Mesenchymal stem cell (in vitro differentiated cells and primary cell): Measurements from ENCODE around the gene BOLL. TPM values are rescaled to one million over a fixed set of nuclear protein-coding genes. Genes with fewer than 3 reads are reported as not detected.
"Not testable (repeated sequence)": the region's sequence is repeated elsewhere in the genome, so short reads cannot be mapped to it uniquely, and the experiment has no call there.

Experiments used
- DNase-seq: peaks from one replicate; pipeline ENCODE4 v3.0.0-alpha.2; 2013
- H2AFZ ChIP-seq: one replicate; pipeline ENCODE4 v1.6.1; 2013; ENCODE audit warnings: low read depth, mild to moderate bottlenecking, control low read depth, inconsistent platforms, low read length, moderate library complexity
- H2AK5ac ChIP-seq: 2 replicates; pipeline ENCODE4 v1.6.1; 2013; ENCODE audit warnings: low read length, moderate library complexity, mild to moderate bottlenecking, inconsistent platforms; ENCODE audit not compliant: severe bottlenecking
- H2BK120ac ChIP-seq: one replicate; pipeline ENCODE4 v1.6.1; 2013; ENCODE audit warnings: low read depth, mild to moderate bottlenecking, inconsistent platforms, low read length, moderate library complexity
- H2BK12ac ChIP-seq, 2 experiments: one replicate each; pipeline ENCODE4 v1.6.1; 2013; ENCODE audit warnings: inconsistent platforms in 2 of 2, low read length in 2 of 2, mild to moderate bottlenecking in 2 of 2, moderate library complexity in 2 of 2, control low read depth in 1 of 2
- H2BK15ac ChIP-seq: one replicate; pipeline ENCODE4 v1.6.1; 2013; ENCODE audit warnings: mild to moderate bottlenecking, low read depth, inconsistent platforms; ENCODE audit not compliant: poor library complexity, severe bottlenecking
- H2BK5ac ChIP-seq: 2 replicates; pipeline ENCODE4 v1.6.1; 2013; ENCODE audit warnings: low read depth, mild to moderate bottlenecking, low read length, control low read depth, inconsistent platforms; ENCODE audit not compliant: poor library complexity, severe bottlenecking
- H3K14ac ChIP-seq, 2 experiments: one replicate each; pipeline ENCODE4 v1.6.1; 2013; ENCODE audit warnings: inconsistent platforms in 2 of 2, low read length in 2 of 2, control low read depth in 1 of 2, mild to moderate bottlenecking in 1 of 2, moderate library complexity in 1 of 2
- H3K18ac ChIP-seq, 2 experiments: one replicate each; pipeline ENCODE4 v1.6.1; 2013; ENCODE audit warnings: inconsistent platforms in 2 of 2, low read length in 2 of 2, control low read depth in 1 of 2, low read depth in 1 of 2, mild to moderate bottlenecking in 1 of 2
- H3K23ac ChIP-seq, 2 experiments: one replicate each; pipeline ENCODE4 v1.6.1; 2013; ENCODE audit warnings: inconsistent platforms in 2 of 2, low read length in 2 of 2, mild to moderate bottlenecking in 2 of 2, moderate library complexity in 2 of 2, control low read depth in 1 of 2
- H3K27ac ChIP-seq: 2 replicates; pipeline ENCODE4 v1.5.1; 2013; ENCODE audit warnings: mild to moderate bottlenecking, moderate library complexity, low read length, control low read depth, inconsistent platforms; ENCODE audit not compliant: poor library complexity, severe bottlenecking
- H3K27me3 ChIP-seq, 2 experiments: 2 replicates each; pipeline versions ENCODE4 v1.6.1 to v1.7.0; 2013; ENCODE audit warnings: low read length in 2 of 2, mild to moderate bottlenecking in 2 of 2, moderate library complexity in 2 of 2, control low read depth in 1 of 2, inconsistent platforms in 1 of 2; ENCODE audit not compliant: control insufficient read depth in 1 of 2, insufficient read depth in 1 of 2
- H3K36me3 ChIP-seq, 2 experiments: 2 replicates each; pipeline versions ENCODE4 v1.6.1 to v1.7.0; 2013; ENCODE audit warnings: low read length in 2 of 2, control low read depth in 1 of 2, inconsistent platforms in 1 of 2, low read depth in 1 of 2, mild to moderate bottlenecking in 1 of 2; ENCODE audit not compliant: insufficient read depth in 2 of 2, control insufficient read depth in 1 of 2
- H3K4ac ChIP-seq, 2 experiments: one replicate each; pipeline ENCODE4 v1.6.1; 2013; ENCODE audit warnings: inconsistent platforms in 2 of 2, low read length in 2 of 2, mild to moderate bottlenecking in 2 of 2, moderate library complexity in 2 of 2, control low read depth in 1 of 2, low read depth in 1 of 2
- H3K4me1 ChIP-seq: 2 replicates; pipeline ENCODE4 v1.6.1; 2013; ENCODE audit warnings: low read depth, low read length, control low read depth; ENCODE audit not compliant: control insufficient read depth, insufficient read depth
- H3K4me2 ChIP-seq: 2 replicates; pipeline ENCODE4 v1.6.1; 2013; ENCODE audit warnings: low read length, mild to moderate bottlenecking, inconsistent platforms; ENCODE audit not compliant: poor library complexity, severe bottlenecking
- H3K4me3 ChIP-seq, 2 experiments: 2 replicates each; pipeline versions ENCODE4 v1.5.1 to v1.7.0; 2013; ENCODE audit warnings: low read length in 2 of 2, mild to moderate bottlenecking in 2 of 2, control low read depth in 1 of 2, low read depth in 1 of 2; ENCODE audit not compliant: insufficient read depth in 1 of 2
- H3K79me1 ChIP-seq: replicated peaks from 2 replicates; pipeline ENCODE4 v1.6.1; 2013; ENCODE audit warnings: mild to moderate bottlenecking, control low read depth, low read length, inconsistent platforms; ENCODE audit not compliant: poor library complexity, severe bottlenecking
- H3K9ac ChIP-seq: 2 replicates; pipeline ENCODE4 v1.7.0; 2013; ENCODE audit warnings: mild to moderate bottlenecking, low read length, moderate library complexity
- H3K9me3 ChIP-seq: 2 replicates; pipeline ENCODE4 v1.7.0; 2013; ENCODE audit warnings: mild to moderate bottlenecking, low read length; ENCODE audit not compliant: control insufficient read depth
- H4K8ac ChIP-seq: one replicate; pipeline ENCODE4 v1.6.1; 2013; ENCODE audit warnings: inconsistent platforms, mild to moderate bottlenecking, low read length, moderate library complexity
- H4K91ac ChIP-seq: one replicate; pipeline ENCODE4 v1.6.1; 2013; ENCODE audit warnings: mild to moderate bottlenecking, low read length, inconsistent platforms
- whole genome bisulfite sequencing: methylation state at CpG from one replicate; pipeline ENCODE4 v1.1.7; 2013; ENCODE audit warnings: mixed read lengths; 5-methylcytosine and 5-hydroxymethylcytosine counted together
- polyA plus RNA-seq, 2 experiments: library from polyadenylated mRNA; stranded (reverse); fragments of 200-250 nt; gene quantifications; one replicate each; pipeline ENCODE4 v1.2.3, GENCODE V29; 2013

Gene BOLL, protein sequence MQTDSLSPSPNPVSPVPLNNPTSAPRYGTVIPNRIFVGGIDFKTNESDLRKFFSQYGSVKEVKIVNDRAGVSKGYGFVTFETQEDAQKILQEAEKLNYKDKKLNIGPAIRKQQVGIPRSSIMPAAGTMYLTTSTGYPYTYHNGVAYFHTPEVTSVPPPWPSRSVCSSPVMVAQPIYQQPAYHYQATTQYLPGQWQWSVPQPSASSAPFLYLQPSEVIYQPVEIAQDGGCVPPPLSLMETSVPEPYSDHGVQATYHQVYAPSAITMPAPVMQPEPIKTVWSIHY
- not detected for polyA plus RNA-seq (2013, experiment 1 of 2)
- polyA plus RNA-seq (2013, experiment 2 of 2) = not detected

DNA sequence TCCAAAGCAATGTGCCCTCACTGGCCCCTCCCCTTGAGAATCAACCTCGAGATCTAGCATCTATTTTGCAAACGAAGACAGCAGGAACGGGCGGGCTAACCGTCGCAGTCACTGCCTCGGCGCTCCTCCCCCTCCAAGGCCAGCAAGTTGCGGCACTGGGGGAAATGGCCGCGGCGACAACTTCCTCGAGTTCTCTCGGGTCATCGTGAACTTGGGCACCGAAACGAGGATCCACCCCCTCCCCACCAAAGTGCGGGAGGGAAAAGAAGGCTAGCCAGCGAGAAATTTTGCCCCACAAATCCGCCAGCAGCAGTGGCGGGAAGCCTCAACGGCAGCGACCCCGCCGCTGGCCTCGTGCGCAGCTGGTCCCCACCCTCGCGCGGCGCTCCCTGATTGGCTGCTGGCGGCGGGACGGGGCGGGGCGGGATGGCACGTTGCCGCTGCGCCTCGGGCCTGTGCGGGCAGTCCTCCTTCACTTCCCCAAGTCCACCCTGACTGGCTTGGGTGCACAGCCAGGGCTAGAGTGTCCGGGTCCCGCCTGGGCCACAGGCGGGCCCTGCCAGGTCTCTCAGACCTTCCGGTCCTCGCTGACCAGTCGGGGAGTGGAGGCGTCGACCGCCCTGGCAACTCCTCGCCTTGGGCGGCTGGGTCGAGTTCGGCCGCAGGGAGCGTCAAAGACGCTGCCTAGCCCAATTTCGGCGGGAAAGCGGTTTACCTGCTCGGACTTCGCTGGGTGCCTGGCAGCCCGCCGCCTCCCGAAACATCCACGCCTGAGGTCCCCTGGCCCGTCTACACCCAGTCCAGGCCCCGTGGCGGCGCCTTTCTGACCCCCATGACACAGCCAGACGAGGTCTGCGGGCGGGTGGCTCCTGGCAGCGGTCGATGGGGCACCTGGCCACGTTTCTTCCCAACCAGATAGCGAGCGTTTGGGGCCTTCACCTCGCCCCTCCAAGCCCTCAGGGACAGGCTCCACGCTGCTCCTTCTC is at the start of gene BOLL:
TSS of gene BOLL (minus strand) at position 364 of the 986 bp plus-strand sequence. CDS start 3,469 bp downstream, outside the sequence.
- H3K27ac ChIP-seq = no peak within 1 kb of the TSS
- H3K79me1 ChIP-seq = no peaks in the 10 kb centered on the region
- H3K18ac ChIP-seq = no peak within 1 kb of the TSS
- H2BK15ac ChIP-seq = no peak within 1 kb of the TSS
- no peak within 1 kb of the TSS for H3K14ac ChIP-seq
- no peak within 1 kb of the TSS for H2AK5ac ChIP-seq
- peak within 1 kb of the TSS in 1 of 2 experiments; percentile 68 for H3K4me3 ChIP-seq
- 94% methylated on average over 75 of the region's 80 CpGs for WGBS
- H3K36me3 ChIP-seq = no peaks in the 10 kb centered on the region
- H2BK5ac ChIP-seq = no peak within 1 kb of the TSS
- no peak within 1 kb of the TSS for H4K91ac ChIP-seq
- no peak for DNase-seq
- no peaks in the 10 kb centered on the region for H3K9me3 ChIP-seq
- no peak within 1 kb of the TSS for H3K4ac ChIP-seq
- H3K4me2 ChIP-seq = no peak within 1 kb of the TSS
- H3K23ac ChIP-seq = peak within 1 kb of the TSS in 1 of 2 experiments; percentile 61
- H3K27me3 ChIP-seq = peaks cover 14 to 18% of the 10 kb centered on the region in 2 experiments
- H2AFZ ChIP-seq = no peak within 1 kb of the TSS
- H2BK12ac ChIP-seq = no peak within 1 kb of the TSS
- no peak within 1 kb of the TSS for H3K9ac ChIP-seq
- no peak within 1 kb of the TSS for H4K8ac ChIP-seq
- H3K4me1 ChIP-seq = peaks cover 7% of the 10 kb centered on the region
- no peak within 1 kb of the TSS for H2BK120ac ChIP-seq

DNA sequence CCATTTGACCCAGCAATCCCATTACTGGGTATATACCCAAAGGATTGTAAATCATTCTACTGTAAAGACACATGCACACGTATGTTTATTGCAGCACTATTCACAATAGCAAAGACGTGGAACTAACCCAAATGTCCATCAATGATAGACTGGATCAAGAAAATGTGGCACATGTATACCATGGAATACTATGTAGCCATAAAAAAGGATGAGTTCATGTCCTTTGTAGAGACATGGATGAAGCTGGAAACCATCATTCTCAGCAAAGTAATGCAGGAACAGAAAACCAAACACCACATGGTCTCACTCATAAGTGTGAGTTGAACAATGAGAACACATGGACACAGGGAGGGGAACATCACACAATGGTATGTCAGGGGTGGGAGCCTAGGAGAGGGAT is 49.7 kb upstream of the BOLL start:
- H3K4me1 ChIP-seq, H4K8ac ChIP-seq, H3K4me3 ChIP-seq, H3K23ac ChIP-seq, H3K4ac ChIP-seq, H3K4me2 ChIP-seq, H3K18ac ChIP-seq, DNase-seq, H3K79me1 ChIP-seq, H3K36me3 ChIP-seq, H3K27ac ChIP-seq, H3K9ac ChIP-seq, H2AFZ ChIP-seq, H2BK15ac ChIP-seq, H3K9me3 ChIP-seq, H2BK5ac ChIP-seq, H2AK5ac ChIP-seq, H3K14ac ChIP-seq, H3K27me3 ChIP-seq, H2BK120ac ChIP-seq, H2BK12ac ChIP-seq, H4K91ac ChIP-seq: not testable (repeated sequence)
- WGBS = no CpG with 5 or more reads among the region's 2 CpGs

DNA sequence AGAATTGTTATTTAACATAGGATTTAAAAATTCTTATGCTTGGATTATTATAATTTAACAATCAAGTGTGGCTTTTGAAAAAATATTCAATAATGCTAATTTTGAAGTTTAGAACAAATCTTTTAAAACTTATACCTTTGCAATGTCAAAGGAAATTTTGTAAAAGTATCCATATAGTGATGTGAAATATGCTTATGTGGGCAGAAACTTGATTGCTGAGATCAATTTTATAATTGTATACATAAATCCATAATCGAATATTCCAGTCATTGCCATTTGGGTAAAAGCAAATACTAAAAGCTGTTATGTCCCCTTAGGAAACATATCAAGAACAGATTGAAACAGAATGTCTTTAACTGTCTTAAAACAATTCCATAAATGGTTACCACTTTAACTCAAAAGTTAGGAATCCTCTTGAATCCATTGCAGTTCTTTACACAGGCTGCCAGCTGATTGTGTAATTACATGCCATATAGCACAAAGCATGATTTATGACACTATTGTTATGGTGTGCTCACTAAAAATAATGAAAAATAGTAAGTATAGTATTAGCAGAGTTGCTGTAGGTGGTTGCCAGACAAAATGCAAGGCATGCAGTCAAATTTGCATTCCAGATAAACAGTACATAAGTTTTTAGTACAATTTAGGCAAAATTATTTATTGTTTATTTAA is 43.5 kb upstream of the BOLL start:
- no peak overlapping the region for H3K14ac ChIP-seq

More for the DNA sequence above, 43.5 kb upstream of the BOLL start:
- H3K9me3 ChIP-seq = no peaks in the 10 kb centered on the region
- H3K4me3 ChIP-seq = no peak overlapping the region
- DNase-seq = no peak
- no peaks in the 10 kb centered on the region for H3K4me1 ChIP-seq
- H2BK120ac ChIP-seq = no peak overlapping the region
- no peak overlapping the region for H2BK15ac ChIP-seq
- H2AFZ ChIP-seq = no peak overlapping the region
- H3K23ac ChIP-seq = no peak overlapping the region
- H3K27ac ChIP-seq = no peak overlapping the region
- no peaks in the 10 kb centered on the region for H3K79me1 ChIP-seq
- H3K4me2 ChIP-seq = no peak overlapping the region
- 83% methylated on average over 1 of the region's 1 CpG for WGBS
- no peak overlapping the region for H3K18ac ChIP-seq
- no peak overlapping the region for H2BK5ac ChIP-seq
- H4K91ac ChIP-seq = no peak overlapping the region
- H2AK5ac ChIP-seq = no peak overlapping the region
- no peak overlapping the region for H3K9ac ChIP-seq
- no peak overlapping the region for H2BK12ac ChIP-seq
- no peak overlapping the region for H4K8ac ChIP-seq
- no peaks in the 10 kb centered on the region for H3K27me3 ChIP-seq
- no peaks in the 10 kb centered on the region for H3K36me3 ChIP-seq
- H3K4ac ChIP-seq = no peak overlapping the region
